ENCODE results near the gene SH2D6.

DNA sequence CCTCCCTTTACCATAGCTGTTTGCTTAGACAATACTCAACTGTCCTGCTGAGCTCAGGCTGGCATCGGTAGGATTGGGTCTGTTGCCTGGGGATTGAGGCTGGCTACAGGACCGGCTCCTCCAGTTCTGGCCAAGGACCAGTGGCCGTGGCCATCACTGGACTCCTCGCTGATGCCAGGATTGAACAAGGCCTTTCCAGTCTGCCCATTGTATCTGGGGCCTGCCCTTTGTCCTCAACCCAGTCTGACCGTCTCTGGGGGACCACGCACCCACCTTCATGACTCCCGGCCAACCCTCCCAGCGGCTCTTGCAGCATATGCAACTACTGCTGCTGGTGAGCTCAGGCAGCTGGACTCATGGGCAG, 28.7 kb downstream of the SH2D6 start:
- TF ChIP-seq, protein P1, sequence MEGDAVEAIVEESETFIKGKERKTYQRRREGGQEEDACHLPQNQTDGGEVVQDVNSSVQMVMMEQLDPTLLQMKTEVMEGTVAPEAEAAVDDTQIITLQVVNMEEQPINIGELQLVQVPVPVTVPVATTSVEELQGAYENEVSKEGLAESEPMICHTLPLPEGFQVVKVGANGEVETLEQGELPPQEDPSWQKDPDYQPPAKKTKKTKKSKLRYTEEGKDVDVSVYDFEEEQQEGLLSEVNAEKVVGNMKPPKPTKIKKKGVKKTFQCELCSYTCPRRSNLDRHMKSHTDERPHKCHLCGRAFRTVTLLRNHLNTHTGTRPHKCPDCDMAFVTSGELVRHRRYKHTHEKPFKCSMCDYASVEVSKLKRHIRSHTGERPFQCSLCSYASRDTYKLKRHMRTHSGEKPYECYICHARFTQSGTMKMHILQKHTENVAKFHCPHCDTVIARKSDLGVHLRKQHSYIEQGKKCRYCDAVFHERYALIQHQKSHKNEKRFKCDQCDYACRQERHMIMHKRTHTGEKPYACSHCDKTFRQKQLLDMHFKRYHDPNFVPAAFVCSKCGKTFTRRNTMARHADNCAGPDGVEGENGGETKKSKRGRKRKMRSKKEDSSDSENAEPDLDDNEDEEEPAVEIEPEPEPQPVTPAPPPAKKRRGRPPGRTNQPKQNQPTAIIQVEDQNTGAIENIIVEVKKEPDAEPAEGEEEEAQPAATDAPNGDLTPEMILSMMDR (IDR thresholded peaks at IDR 0.05): no peak
- no peak for TF ChIP-seq ZFX (IDR thresholded peaks at IDR 0.05; ENCODE audit: borderline replicate concordance)

All from 22Rv1 (cell line).